K562 treated with DMSO at 1 percent for 4 hours (cell line): ENCODE results near the gene SBDS. TPM values are rescaled to one million over a fixed set of nuclear protein-coding genes. Genes with fewer than 3 reads are reported as not detected.

ENCODE experiments used
- total RNA-seq: library from RNA; unstranded; fragments of 300-600 nt; gene quantifications from 2 replicates; pipeline ENCODE4 v1.2.3, GENCODE V29; 2022; ENCODE audit not compliant: insufficient read depth

Gene SBDS
- 89.6 and 104 TPM in 2 replicates for total RNA-seq

DNA sequence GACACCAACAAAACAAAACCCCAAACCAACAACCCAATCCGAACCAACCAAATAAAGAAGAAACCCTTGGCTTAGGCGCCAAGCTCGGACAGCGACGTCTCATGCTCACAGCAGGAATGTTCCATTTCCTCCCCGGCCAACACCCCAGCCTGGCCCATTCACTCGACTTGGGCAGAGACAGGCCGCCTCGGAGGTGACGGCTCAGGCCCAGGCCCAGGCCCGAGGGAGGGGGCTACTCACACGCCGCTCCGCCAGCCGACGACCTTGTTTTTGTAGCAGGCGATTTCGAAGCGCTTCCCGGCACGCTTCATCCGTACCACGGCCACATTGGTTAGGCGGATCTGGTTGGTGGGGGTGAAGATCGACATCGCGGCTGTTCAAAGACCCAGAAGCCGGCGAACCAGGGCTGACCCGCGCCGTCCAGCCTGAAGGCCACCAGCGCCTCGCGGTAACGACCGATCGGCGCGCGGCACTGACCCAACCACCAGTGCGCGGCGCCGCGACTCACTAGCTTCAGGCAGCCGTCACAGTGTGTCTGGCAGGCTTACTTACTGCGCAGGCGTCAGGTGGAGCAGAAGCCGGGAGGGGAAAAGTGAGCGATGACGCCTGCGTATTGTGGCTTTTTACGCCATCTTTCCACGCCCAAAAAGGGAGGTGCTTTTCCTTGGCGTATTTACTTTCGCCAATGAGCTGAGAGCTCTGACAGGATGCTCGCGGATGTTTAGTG, at the start of gene SBDS:
TSS of gene SBDS (minus strand) at position 537 of the 727 bp plus-strand sequence. CDS start at position 368, 169 bp downstream.

DNA sequence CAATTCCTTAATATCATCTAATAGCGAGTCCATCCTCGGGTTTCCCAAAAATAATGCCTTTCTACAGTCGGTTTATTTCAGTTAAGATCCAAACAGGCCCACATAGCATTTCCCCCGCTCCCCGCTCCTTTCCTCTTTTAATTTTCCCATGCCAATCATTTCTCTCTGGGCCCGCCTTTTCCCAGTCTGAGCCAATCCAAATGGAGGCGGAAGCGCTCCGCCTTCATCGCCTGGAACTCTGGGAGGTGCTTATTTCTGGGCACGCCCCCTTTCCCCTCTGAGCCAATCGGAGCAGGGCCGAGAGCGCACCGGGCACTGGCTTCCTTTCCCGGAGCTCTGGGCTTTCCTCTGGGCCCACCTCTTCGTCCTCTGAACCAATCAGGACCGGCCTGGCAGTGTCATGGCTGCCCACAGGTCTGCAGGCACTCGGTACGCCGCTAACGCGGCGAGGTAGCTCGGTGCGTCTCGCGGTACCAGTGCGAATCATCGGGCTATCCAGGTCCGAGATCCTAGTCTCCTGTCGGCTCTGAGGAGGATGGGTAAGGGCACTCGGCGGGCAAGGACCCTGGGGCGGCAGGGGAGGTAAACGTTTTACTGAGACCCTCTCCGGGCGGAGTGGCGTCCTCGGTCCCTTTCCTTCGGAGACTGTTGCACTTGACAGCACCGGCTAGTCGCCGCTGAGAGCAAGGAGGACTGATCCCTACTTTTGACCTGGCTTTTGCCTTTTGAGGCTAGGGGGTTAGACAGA, 1.2 kb upstream of the SBDS start, which contains the start of gene TYW1:
TSS of gene TYW1 (plus strand) at position 390 of the 748 bp plus-strand sequence. CDS start at position 536, 146 bp downstream.

Other genes starting within 250 kb of the SBDS start
- gene TMEM248, start 74.4 kb downstream of the SBDS start, total RNA-seq: 36.4 and 47.6 TPM in 2 replicates
- gene TYW1, start 1.2 kb upstream of the SBDS start, total RNA-seq: 13.9 and 15.0 TPM in 2 replicates